Natural killer cell (primary cell): ENCODE results near the gene TMSB4X. TPM values are rescaled to one million over a fixed set of nuclear protein-coding genes. Genes with fewer than 3 reads are reported as not detected.
A peak's percentile ranks its signal among the peaks of the same experiment; 100 is the strongest.

Experiments
- ATAC-seq, 3 donors: fragments of 150-1000 bp in 2 of 3; fragments of 200-7000 bp in 1 of 3; cut with Tn5 transposase; 1 replicate in 1 of 3; 2 replicates in 2 of 3; pipeline ENCODE4 v1.10.0; 2021; ENCODE audit warnings: mild to moderate bottlenecking in 2 of 3, moderate library complexity in 2 of 3
- DNase-seq, 2 donors: peaks; one replicate each; pipeline versions ENCODE4 v3.0.0 to v3.0.0-alpha.2; 2013 to 2021; ENCODE audit warnings: mixed read lengths in 1 of 2
- H3K27ac ChIP-seq: one replicate; pipeline ENCODE4 v1.5.1; 2013; ENCODE audit warnings: mild to moderate bottlenecking, low read length
- H3K27me3 ChIP-seq: one replicate; pipeline ENCODE4 v1.6.1; 2013; ENCODE audit warnings: low read length; ENCODE audit not compliant: control insufficient read depth, insufficient read depth
- H3K36me3 ChIP-seq: one replicate; pipeline ENCODE4 v1.6.1; 2013; ENCODE audit warnings: low read length; ENCODE audit not compliant: control insufficient read depth, insufficient read depth
- H3K4me1 ChIP-seq: one replicate; pipeline ENCODE4 v1.6.1; 2013; ENCODE audit warnings: low read length; ENCODE audit not compliant: control insufficient read depth, insufficient read depth
- H3K4me3 ChIP-seq: one replicate; pipeline ENCODE4 v1.5.1; 2013; ENCODE audit warnings: low read length
- H3K9me3 ChIP-seq: one replicate; pipeline ENCODE4 v1.6.1; 2013; ENCODE audit warnings: low read length; ENCODE audit not compliant: control insufficient read depth, insufficient read depth
- H3K27ac Mint-ChIP-seq, 2 donors: one replicate each; pipeline ENCODE4 v1.8.0; 2022; ENCODE audit warnings: mild to moderate bottlenecking in 2 of 2, mixed read lengths in 2 of 2, moderate library complexity in 1 of 2
- H3K27me3 Mint-ChIP-seq, 2 donors: one replicate each; pipeline ENCODE4 v1.8.0; 2022; ENCODE audit warnings: low read depth in 2 of 2, mixed read lengths in 2 of 2
- H3K36me3 Mint-ChIP-seq: one replicate; pipeline ENCODE4 v1.8.0; 2022; ENCODE audit warnings: mixed read lengths
- H3K4me1 Mint-ChIP-seq, 2 donors: one replicate each; pipeline ENCODE4 v1.8.0; 2022; ENCODE audit warnings: mixed read lengths in 2 of 2
- H3K4me3 Mint-ChIP-seq: one replicate; pipeline ENCODE4 v1.8.0; 2022; ENCODE audit warnings: mild to moderate bottlenecking, moderate library complexity, mixed read lengths
- H3K9me3 Mint-ChIP-seq, 2 donors: one replicate each; pipeline ENCODE4 v1.8.0; 2022; ENCODE audit warnings: mixed read lengths in 2 of 2
- WGBS: methylation state at CpG from one replicate; pipeline ENCODE4 v1.1.7; 2013; ENCODE audit warnings: missing lambda C conversion rate; ENCODE audit not compliant: insufficient coverage; 5-methylcytosine and 5-hydroxymethylcytosine counted together
- intact Hi-C: fragments of 100-400 bp; cut with micrococcal nuclease; formaldehyde crosslinking; loops from one replicate; pipeline ENCODE4 v1.14.2; 2022
- total RNA-seq, 4 donors: library from RNA; stranded (reverse); fragments of 120-200 nt in 1 of 4; gene quantifications; one replicate each; pipeline versions ENCODE4 v1.2.3 to v1.2.4, GENCODE V29; 2013 to 2022
- TF ChIP-seq, protein P1 (sequence below): fragments of 200-600 bp; IDR thresholded peaks from one replicate; pipeline ENCODE4 v1.8.0; 2022; ENCODE audit warnings: antibody characterized with exemption

The TMSB4X gene
- total RNA-seq, 3 donors from 2014 or later (not counting 1 experiment from before 2014, with no cell fraction given): 5,049 to 6,005 (median 5,892) TPM

DNA sequence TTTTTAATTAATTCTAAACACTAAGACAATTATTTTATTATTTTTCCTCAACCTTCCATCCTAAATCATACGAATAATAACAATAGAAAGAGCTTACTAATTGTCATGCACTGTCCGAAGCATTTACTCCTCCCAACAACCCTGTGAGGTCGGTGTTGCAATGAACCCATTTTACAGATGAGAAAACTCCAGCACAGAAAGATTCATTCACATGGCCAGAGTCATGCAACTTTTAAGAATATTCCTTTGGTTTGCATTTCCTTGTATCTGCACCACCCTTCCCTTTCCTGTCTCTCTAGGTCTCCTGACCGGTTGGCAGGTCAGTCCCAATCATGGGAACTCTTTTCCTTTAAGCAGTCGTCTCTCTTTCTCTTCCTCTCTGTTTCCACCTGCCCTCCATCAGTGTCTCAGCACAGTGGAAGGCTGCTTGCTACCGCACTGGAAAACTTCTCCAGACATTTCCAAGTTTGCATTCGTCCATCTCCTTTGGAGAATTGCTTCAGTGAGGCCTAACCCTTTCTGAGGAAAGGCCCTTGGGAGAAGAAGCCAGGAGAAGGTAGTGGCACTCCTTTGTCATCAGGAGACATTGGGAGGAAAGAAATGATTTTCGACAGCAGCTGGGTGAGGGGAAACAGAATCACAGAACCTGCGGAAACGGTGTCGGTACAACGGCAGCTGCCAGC is 1.9 kb upstream of the TMSB4X start:
- intact Hi-C loops: no loop called here
- H3K27me3 Mint-ChIP-seq: peaks cover 0 to 3% of the 10 kb centered on the region in 2 donors
- no peak for DNase-seq
- TF ChIP-seq, protein P1, sequence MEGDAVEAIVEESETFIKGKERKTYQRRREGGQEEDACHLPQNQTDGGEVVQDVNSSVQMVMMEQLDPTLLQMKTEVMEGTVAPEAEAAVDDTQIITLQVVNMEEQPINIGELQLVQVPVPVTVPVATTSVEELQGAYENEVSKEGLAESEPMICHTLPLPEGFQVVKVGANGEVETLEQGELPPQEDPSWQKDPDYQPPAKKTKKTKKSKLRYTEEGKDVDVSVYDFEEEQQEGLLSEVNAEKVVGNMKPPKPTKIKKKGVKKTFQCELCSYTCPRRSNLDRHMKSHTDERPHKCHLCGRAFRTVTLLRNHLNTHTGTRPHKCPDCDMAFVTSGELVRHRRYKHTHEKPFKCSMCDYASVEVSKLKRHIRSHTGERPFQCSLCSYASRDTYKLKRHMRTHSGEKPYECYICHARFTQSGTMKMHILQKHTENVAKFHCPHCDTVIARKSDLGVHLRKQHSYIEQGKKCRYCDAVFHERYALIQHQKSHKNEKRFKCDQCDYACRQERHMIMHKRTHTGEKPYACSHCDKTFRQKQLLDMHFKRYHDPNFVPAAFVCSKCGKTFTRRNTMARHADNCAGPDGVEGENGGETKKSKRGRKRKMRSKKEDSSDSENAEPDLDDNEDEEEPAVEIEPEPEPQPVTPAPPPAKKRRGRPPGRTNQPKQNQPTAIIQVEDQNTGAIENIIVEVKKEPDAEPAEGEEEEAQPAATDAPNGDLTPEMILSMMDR: no peak
- ATAC-seq: no peak
- H3K27ac ChIP-seq: peak overlapping the region; percentile 89
- WGBS: 14% methylated on average over 11 of the region's 12 CpGs
- H3K4me1 ChIP-seq: peaks cover 51% of the 10 kb centered on the region
- H3K36me3 Mint-ChIP-seq: peaks cover 23% of the 10 kb centered on the region
- H3K27me3 ChIP-seq: no peaks in the 10 kb centered on the region
- no peaks in the 10 kb centered on the region for H3K9me3 ChIP-seq
- peaks cover 46 to 66% of the 10 kb centered on the region in 2 donors for H3K4me1 Mint-ChIP-seq
- H3K4me3 Mint-ChIP-seq: peak overlapping the region; percentile 95
- H3K36me3 ChIP-seq: peaks cover 17% of the 10 kb centered on the region
- H3K9me3 Mint-ChIP-seq: no peaks in the 10 kb centered on the region
- H3K4me3 ChIP-seq: peak overlapping the region; percentile 94
- peak overlapping the region; percentile 94 to 97 for H3K27ac Mint-ChIP-seq

DNA sequence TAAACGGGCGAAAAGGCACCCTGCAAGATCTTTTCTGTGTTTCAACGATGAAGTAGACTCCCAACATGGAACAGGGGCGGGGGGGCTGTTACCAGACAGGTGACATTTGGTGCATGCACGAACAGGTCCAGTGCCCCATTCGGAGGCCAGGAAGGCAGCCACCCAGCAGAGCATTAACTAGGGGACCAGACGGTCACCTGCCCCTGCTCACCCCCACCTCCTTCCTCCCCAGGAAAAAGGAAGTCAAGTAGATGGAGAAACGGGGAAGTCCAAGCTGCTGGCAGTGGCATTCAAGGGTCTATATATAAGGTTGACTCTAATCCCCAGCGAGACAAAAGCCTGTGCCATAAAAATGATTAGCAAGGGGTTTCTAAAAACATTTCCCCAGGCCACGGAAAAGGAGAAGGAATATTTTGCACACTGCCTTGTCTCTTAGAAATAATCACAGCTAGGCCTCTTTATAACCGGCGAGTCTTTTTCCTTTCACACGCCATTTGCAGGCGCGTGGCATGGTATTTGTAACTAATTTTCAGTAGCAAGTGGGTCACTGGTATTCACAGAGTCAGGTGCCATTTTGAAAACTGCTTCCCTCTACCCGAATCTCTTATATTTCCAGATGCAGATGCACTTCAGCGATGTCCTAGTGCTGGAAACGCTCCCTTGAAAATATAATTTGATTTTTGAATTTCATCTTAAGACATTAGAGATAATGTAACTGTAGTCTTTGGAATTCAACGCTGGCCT is 1.2 kb upstream of the TMSB4X start:
- intact Hi-C loops: no loop called here
- Mint-ChIP-seq H3K36me3 (peaks cover 30% of the 10 kb centered on the region), H3K9me3 (no peaks in the 10 kb centered on the region), H3K4me3 (peak overlapping the region; percentile 95), H3K4me1 (peaks cover 50 to 70% of the 10 kb centered on the region in 2 donors), H3K27me3 (no peaks in the 10 kb centered on the region), H3K27ac (peak overlapping the region; percentile 94 to 97)
- H3K36me3 ChIP-seq: peaks cover 17% of the 10 kb centered on the region
- DNase-seq (peak in 1 of 2 donors; percentile 70), ATAC-seq (no peak)
- H3K27ac ChIP-seq: peak overlapping the region; percentile 89
- H3K27me3 ChIP-seq: no peaks in the 10 kb centered on the region
- no peaks in the 10 kb centered on the region for H3K9me3 ChIP-seq
- peaks cover 44% of the 10 kb centered on the region for H3K4me1 ChIP-seq
- TF ChIP-seq, protein P1: no peak
- peak overlapping the region; percentile 94 for H3K4me3 ChIP-seq
- 2% methylated on average over 14 of the region's 19 CpGs for WGBS

DNA sequence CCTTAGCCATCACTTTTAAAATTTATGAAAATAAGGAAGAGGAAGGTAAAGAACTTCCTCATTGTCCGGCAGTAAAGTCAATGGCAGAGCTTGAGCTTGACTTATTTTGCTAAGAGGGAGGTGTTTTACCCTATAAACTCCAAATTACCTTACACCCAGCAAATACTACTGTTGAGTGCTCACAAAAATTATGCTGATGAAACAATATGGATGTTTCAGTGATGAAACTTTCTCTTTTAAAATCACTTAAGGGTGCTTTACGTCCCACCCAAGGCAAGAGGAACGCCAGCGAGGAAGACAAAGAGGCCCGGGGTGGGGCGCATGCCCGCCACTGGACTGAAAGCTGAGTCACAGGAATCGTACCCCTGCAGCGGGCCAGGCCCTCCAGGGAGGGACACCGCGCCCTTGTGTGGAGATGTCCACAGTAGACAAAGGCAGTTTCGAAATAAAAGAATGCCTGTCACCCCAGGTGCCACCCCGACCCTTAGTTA is 560 bp upstream of the TMSB4X start:
- no peaks in the 10 kb centered on the region for H3K9me3 ChIP-seq
- peaks cover 17% of the 10 kb centered on the region for H3K36me3 ChIP-seq
- no peaks in the 10 kb centered on the region for H3K27me3 Mint-ChIP-seq
- DNase-seq: peak; percentile 46 to 59
- H3K4me1 Mint-ChIP-seq: peaks cover 53 to 76% of the 10 kb centered on the region in 2 donors
- peak overlapping the region; percentile 94 to 97 for H3K27ac Mint-ChIP-seq
- H3K9me3 Mint-ChIP-seq: no peaks in the 10 kb centered on the region
- intact Hi-C loops: no loop called here
- ATAC-seq: peak; percentile 19 to 52 (median 43)
- peak overlapping the region; percentile 95 for H3K4me3 Mint-ChIP-seq
- whole genome bisulfite sequencing: 0% methylated on average over 12 of the region's 13 CpGs
- peaks cover 30% of the 10 kb centered on the region for H3K36me3 Mint-ChIP-seq
- no peaks in the 10 kb centered on the region for H3K27me3 ChIP-seq
- peaks cover 45% of the 10 kb centered on the region for H3K4me1 ChIP-seq
- TF ChIP-seq, protein P1: no peak
- peak overlapping the region; percentile 89 for H3K27ac ChIP-seq
- H3K4me3 ChIP-seq: peak overlapping the region; percentile 94
